HG03442 (cell line): ENCODE measurements around the gene B4GALNT3.

Source experiments
- ATAC-seq: cut with Tn5 transposase; IDR thresholded peaks from one replicate; pipeline ENCODE4 v1.9.1; 2021; ENCODE audit warnings: mild to moderate bottlenecking, moderate library complexity; ENCODE audit not compliant: unreplicated experiment

The B4GALNT3 gene

GRCh38 chr12:467591-467990 is 7.9 kb downstream of the B4GALNT3 start:
- no peak for ATAC-seq

- no peak for ATAC-seq
Measured at GRCh38 chr12:468671-469389, 9.1 kb downstream of the B4GALNT3 start.

GRCh38 chr12:470133-470532 is 10.4 kb downstream of the B4GALNT3 start:
- ATAC-seq = no peak

GRCh38 chr12:473198-473597 is 13.5 kb downstream of the B4GALNT3 start:
- no peak for ATAC-seq

- ATAC-seq = no peak
Measured at GRCh38 chr12:473863-474577, 14.3 kb downstream of the B4GALNT3 start.

- ATAC-seq = no peak
Measured at GRCh38 chr12:475286-475685, 15.5 kb downstream of the B4GALNT3 start.

GRCh38 chr12:479161-479560 is 19.4 kb downstream of the B4GALNT3 start:
- ATAC-seq = no peak

- ATAC-seq = no peak
Measured at GRCh38 chr12:480831-481816, 21.4 kb downstream of the B4GALNT3 start.

GRCh38 chr12:482061-482460 is 22.3 kb downstream of the B4GALNT3 start:
- ATAC-seq = no peak

GRCh38 chr12:484096-484495 is 24.4 kb downstream of the B4GALNT3 start:
- no peak for ATAC-seq

- no peak for ATAC-seq
Measured at GRCh38 chr12:490260-490659, 30.5 kb downstream of the B4GALNT3 start.

- no peak for ATAC-seq
Measured at GRCh38 chr12:495466-495865, 35.7 kb downstream of the B4GALNT3 start.

- no peak for ATAC-seq
Measured at GRCh38 chr12:496736-497135, 37.0 kb downstream of the B4GALNT3 start.

- ATAC-seq = no peak
Measured at GRCh38 chr12:497501-498160, 37.9 kb downstream of the B4GALNT3 start.

- no peak for ATAC-seq
Measured at GRCh38 chr12:499837-500458, 40.2 kb downstream of the B4GALNT3 start.

- ATAC-seq = no peak
Measured at GRCh38 chr12:501722-502447, 42.1 kb downstream of the B4GALNT3 start.

- ATAC-seq = no peak
Measured at GRCh38 chr12:503111-503761, 43.5 kb downstream of the B4GALNT3 start.

- ATAC-seq = no peak
Measured at GRCh38 chr12:505221-505620, 45.5 kb downstream of the B4GALNT3 start.

- no peak for ATAC-seq
Measured at GRCh38 chr12:507391-507796, 47.7 kb downstream of the B4GALNT3 start.
